MCF 10A (cell line): ENCODE data around the gene ARHGEF19. TPM values are rescaled to one million over a fixed set of nuclear protein-coding genes. Genes with fewer than 3 reads are reported as not detected.
"Not testable (repeated sequence)": the region's sequence is repeated elsewhere in the genome, so short reads cannot be mapped to it uniquely, and the experiment has no call there.

ENCODE experiments used
- BruUV-seq: library from RNA; stranded (reverse); fragments of 400-500 nt; replicated peaks from 2 replicates; lab custom pipeline; 2021; lab: Mats Ljungman, UMichigan
- CTCF ChIA-PET: fragments of 300-600 bp; sonication (Branson Sonifier 250); formaldehyde crosslinking; extraction: SDS; loops from one replicate; lab custom pipeline; 2021; ENCODE audit warnings: antibody characterized with exemption, inconsistent platforms; lab: Yijun Ruan, JAX
- POLR2A ChIA-PET: fragments of 300-600, 350-650 bp; sonication (Branson Sonifier 250); formaldehyde crosslinking; extraction: SDS; loops from one replicate; lab custom pipeline; 2020; ENCODE audit warnings: antibody characterized with exemption, inconsistent platforms; lab: Yijun Ruan, JAX
- DNase-seq: peaks from one replicate; pipeline ENCODE4 v3.0.0-alpha.2; 2018; ENCODE audit not compliant: unreplicated experiment
- H3K27ac Mint-ChIP-seq: one replicate; pipeline ENCODE4 v1.8.0; 2022; ENCODE audit warnings: mild to moderate bottlenecking, low read depth, mixed read lengths; ENCODE audit not compliant: unreplicated experiment
- H3K27me3 Mint-ChIP-seq: one replicate; pipeline ENCODE4 v1.8.0; 2022; ENCODE audit warnings: mixed read lengths; ENCODE audit not compliant: insufficient read depth, unreplicated experiment
- H3K36me3 Mint-ChIP-seq: one replicate; pipeline ENCODE4 v1.8.0; 2022; ENCODE audit warnings: mild to moderate bottlenecking, moderate library complexity, mixed read lengths; ENCODE audit not compliant: insufficient read depth, unreplicated experiment
- H3K4me1 Mint-ChIP-seq: one replicate; pipeline ENCODE4 v1.8.0; 2022; ENCODE audit warnings: mixed read lengths; ENCODE audit not compliant: insufficient read depth, unreplicated experiment
- H3K4me3 Mint-ChIP-seq: one replicate; pipeline ENCODE4 v1.8.0; 2022; ENCODE audit warnings: mild to moderate bottlenecking, moderate library complexity, mixed read lengths; ENCODE audit not compliant: unreplicated experiment
- H3K9me3 Mint-ChIP-seq: one replicate; pipeline ENCODE4 v1.8.0; 2022; ENCODE audit warnings: mixed read lengths; ENCODE audit not compliant: unreplicated experiment
- CTCF ChIP-seq: fragments of 200-600 bp; IDR thresholded peaks from one replicate; pipeline ENCODE4 v1.8.0; 2022; ENCODE audit warnings: antibody characterized with exemption, mild to moderate bottlenecking; ENCODE audit not compliant: unreplicated experiment
- intact Hi-C: fragments of 100-400 bp; cut with micrococcal nuclease; formaldehyde crosslinking; loops from 2 replicates; pipeline ENCODE4 v1.14.1; 2022
- total RNA-seq: library from RNA; stranded (reverse); gene quantifications from 2 replicates; pipeline ENCODE4 v1.2.3, GENCODE V29; 2022

Gene ARHGEF19
- total RNA-seq, 1 experiment from 2014 or later: 1.9 TPM

DNA sequence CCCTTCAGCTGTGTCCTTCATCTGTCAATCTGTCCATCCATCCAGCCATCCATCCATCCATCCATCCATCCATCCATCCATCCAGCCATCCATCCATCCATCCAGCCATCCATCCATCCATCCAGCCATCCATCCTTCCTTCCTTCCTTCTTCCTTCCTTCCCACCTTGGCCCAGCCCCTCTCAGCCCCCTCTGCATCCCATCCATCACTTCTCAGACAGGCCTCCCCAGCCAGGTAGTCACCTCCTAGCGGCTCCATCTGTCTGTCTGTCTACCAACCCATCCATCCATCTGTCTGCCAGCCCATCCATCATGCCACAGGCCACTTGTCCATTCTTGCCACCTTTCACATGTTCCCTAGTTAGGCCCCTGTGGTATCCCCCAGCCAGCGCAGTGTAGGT, 46.3 kb downstream of the ARHGEF19 start:
- H3K4me1 Mint-ChIP-seq: peaks cover 22% of the 10 kb centered on the region
- CTCF ChIA-PET: interaction anchor here (0.6 to 0.7 kb wide), 2 partner anchors 13 to 21 kb away, joined by 3 read pairs; no protein-coding TSS in a partner anchor
- POLR2A ChIA-PET: interaction anchor here (3.6 to 4.6 kb wide), 2 partner anchors 12 to 17 kb away, joined by 27 to 44 read pairs; partner anchors contain the start of gene EPHA2
- no peaks in the 10 kb centered on the region for H3K27me3 Mint-ChIP-seq
- H3K9me3 Mint-ChIP-seq: no peaks in the 10 kb centered on the region
- intact Hi-C loops: no loop called here
- no peak for TF ChIP-seq CTCF
- H3K4me3 Mint-ChIP-seq: no peak overlapping the region
- no TSS peak for BruUV-seq
- DNase-seq: no peak
- peak overlapping the region; percentile 9 for H3K27ac Mint-ChIP-seq
- H3K36me3 Mint-ChIP-seq: peaks cover 16% of the 10 kb centered on the region

DNA sequence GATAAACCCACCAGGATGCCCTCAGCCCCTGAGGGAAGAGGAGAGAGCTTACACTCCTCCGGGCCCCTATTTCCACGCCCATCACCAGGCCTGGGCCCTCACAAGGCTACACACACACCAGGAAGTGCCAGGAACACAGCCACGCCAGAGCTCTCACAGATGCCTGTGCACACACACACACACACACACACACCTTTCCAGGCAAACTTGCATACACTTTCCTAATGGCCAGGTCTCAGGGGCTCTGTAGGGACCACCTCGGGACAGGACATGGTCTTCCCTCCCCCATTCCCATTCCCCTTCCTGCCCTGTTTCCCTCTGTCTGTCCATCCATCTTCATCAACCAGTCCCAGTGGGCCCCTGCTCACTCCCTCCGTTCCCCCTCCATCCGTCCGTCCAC, 46.9 kb downstream of the ARHGEF19 start:
- POLR2A ChIA-PET: interaction anchor here (3.6 to 4.6 kb wide), 2 partner anchors 11 to 18 kb away, joined by 27 to 44 read pairs; partner anchors contain the start of gene EPHA2
- BruUV-seq: no TSS peak
- H3K27ac Mint-ChIP-seq: no peak overlapping the region
- DNase-seq: no peak
- H3K4me1 Mint-ChIP-seq: peaks cover 22% of the 10 kb centered on the region
- H3K36me3 Mint-ChIP-seq: peaks cover 21% of the 10 kb centered on the region
- no peaks in the 10 kb centered on the region for H3K9me3 Mint-ChIP-seq
- CTCF ChIA-PET: interaction anchor here (0.5 to 0.7 kb wide), 3 partner anchors 13 to 337 kb away, joined by 3 read pairs; no protein-coding TSS in a partner anchor
- intact Hi-C loops: no loop called here
- H3K27me3 Mint-ChIP-seq: no peaks in the 10 kb centered on the region
- H3K4me3 Mint-ChIP-seq: no peak overlapping the region
- TF ChIP-seq CTCF: no peak

GRCh38 chr1:16165073-16165364, 47.4 kb downstream of the ARHGEF19 start:
- Mint-ChIP-seq H3K36me3 (peaks cover 23% of the 10 kb centered on the region), H3K9me3 (no peaks in the 10 kb centered on the region), H3K27me3 (no peaks in the 10 kb centered on the region), H3K4me1 (peaks cover 22% of the 10 kb centered on the region), H3K4me3 (no peak overlapping the region), H3K27ac (no peak overlapping the region)
- intact Hi-C loops: no loop called here
- ChIA-PET CTCF (interaction anchor here (0.5 to 1.2 kb wide), 2 partner anchors 17 to 336 kb away, joined by 3 read pairs; no protein-coding TSS in a partner anchor), POLR2A (interaction anchor here (0.7 to 4.6 kb wide), 5 partner anchors 8 to 468 kb away, joined by 3 to 44 read pairs (median 20); partner anchors contain the start of gene EPHA2)
- no peak for DNase-seq
- BruUV-seq: no TSS peak
- TF ChIP-seq CTCF: no peak

- no peak overlapping the region for H3K4me3 Mint-ChIP-seq
- peak overlapping the region; percentile 57 for H3K27ac Mint-ChIP-seq
- no peak for TF ChIP-seq CTCF
- no TSS peak for BruUV-seq
- H3K4me1 Mint-ChIP-seq: peaks cover 22% of the 10 kb centered on the region
- peak; percentile 91 for DNase-seq
- H3K36me3 Mint-ChIP-seq: peaks cover 23% of the 10 kb centered on the region
- intact Hi-C loops: no loop called here
- ChIA-PET POLR2A (interaction anchor here (0.7 to 4.6 kb wide), 7 partner anchors 8 to 469 kb away, joined by 3 to 44 read pairs (median 8); partner anchors contain the start of gene EPHA2), CTCF (interaction anchor here (0.9 to 1.2 kb wide), 2 partner anchors 11 to 17 kb away, joined by 3 to 6 read pairs; no protein-coding TSS in a partner anchor)
- H3K9me3 Mint-ChIP-seq: no peaks in the 10 kb centered on the region
- no peaks in the 10 kb centered on the region for H3K27me3 Mint-ChIP-seq
Measured at GRCh38 chr1:16164213-16165072, 48.0 kb downstream of the ARHGEF19 start.

DNA sequence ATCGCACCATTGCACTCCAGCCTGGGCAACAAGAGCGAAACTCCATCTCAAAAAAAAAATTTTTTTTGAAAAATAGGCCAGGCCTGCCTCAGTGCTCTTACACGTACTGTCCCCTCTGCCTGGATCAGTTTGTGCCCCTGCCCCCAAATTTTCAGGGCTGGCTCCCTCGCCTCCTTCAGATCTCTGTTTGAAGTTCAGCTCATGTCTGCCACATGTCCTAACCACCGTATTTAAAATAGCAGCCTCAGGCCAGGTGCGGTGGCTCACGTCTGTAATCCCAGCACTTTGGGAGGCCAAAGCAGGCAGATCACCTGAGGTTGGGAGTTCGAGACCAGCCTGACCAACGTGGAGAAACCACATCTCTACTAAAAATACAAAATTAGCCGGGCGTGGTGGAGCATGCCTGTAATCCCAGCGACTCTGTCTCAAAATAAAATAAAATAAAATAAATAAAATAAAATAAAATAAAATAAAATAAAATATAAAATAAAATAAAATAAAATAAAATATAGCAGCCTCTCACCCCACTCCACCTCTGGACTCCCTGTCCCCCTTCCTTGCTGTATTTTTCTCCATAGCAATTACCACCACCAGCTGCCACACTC, 48.7 kb downstream of the ARHGEF19 start:
- H3K27me3 Mint-ChIP-seq, H3K4me3 Mint-ChIP-seq, BruUV-seq, intact Hi-C loops, DNase-seq, H3K9me3 Mint-ChIP-seq: not testable (repeated sequence)
- ChIA-PET CTCF (interaction anchor here (0.8 to 2.5 kb wide), 4 partner anchors 11 to 85 kb away, joined by 3 to 9 read pairs (median 5); no protein-coding TSS in a partner anchor), POLR2A (interaction anchor here (0.7 to 4.6 kb wide), 6 partner anchors 9 to 60 kb away, joined by 3 to 44 read pairs (median 14); partner anchors contain the start of gene EPHA2)
- Mint-ChIP-seq H3K4me1 (peaks cover 29% of the 10 kb centered on the region), H3K36me3 (peaks cover 23% of the 10 kb centered on the region), H3K27ac (peak overlapping the region; percentile 57)
